ENCODE results near the gene UBALD2.
"Not testable (repeated sequence)": the region's sequence is repeated elsewhere in the genome, so short reads cannot be mapped to it uniquely, and the experiment has no call there.

Gene UBALD2
- total RNA-seq: 35.5 to 93.4 (median 48.0) reads per million in 9 experiments

- H3K36me3 Mint-ChIP-seq (ENCODE audit: insufficient read depth): peaks cover 54% of the 10 kb centered on the region
- no peaks in the 10 kb centered on the region for H3K27me3 Mint-ChIP-seq
- H3K4me3 Mint-ChIP-seq: peak within 1 kb of the TSS; percentile 87 to 91
- H3K27ac Mint-ChIP-seq: peak within 1 kb of the TSS; percentile 95 to 96
- peak; percentile 97 to 98 (median 98) for DNase-seq
- H3K9me3 Mint-ChIP-seq: no peaks in the 10 kb centered on the region
- ATAC-seq (replicated peaks): peak; percentile 77
- peaks cover 48 to 54% of the 10 kb centered on the region in 2 donors for H3K4me1 Mint-ChIP-seq (ENCODE audit: low read depth in 2 of 2)
Observed at GRCh38 chr17:76264755-76265623, at the start of gene UBALD2. Gene UBALD2 (plus strand): TSS chr17:76265348. CDS start chr17:76265506, 158 bp downstream.

- Mint-ChIP-seq H3K4me3 (peak overlapping the region in 1 of 2 donors; percentile 9), H3K4me1 (ENCODE audit: low read depth in 2 of 2) (peaks cover 3 to 20% of the 10 kb centered on the region in 2 donors), H3K27ac (no peak overlapping the region), H3K36me3 (ENCODE audit: insufficient read depth) (peaks cover 6% of the 10 kb centered on the region), H3K9me3 (no peaks in the 10 kb centered on the region), H3K27me3 (no peaks in the 10 kb centered on the region)
- ATAC-seq (replicated peaks) (no peak), DNase-seq (no peak)
Observed at GRCh38 chr17:76217081-76217480, 48.1 kb upstream of the UBALD2 start.

- H3K4me1 Mint-ChIP-seq (ENCODE audit: low read depth in 2 of 2): peaks cover 3 to 20% of the 10 kb centered on the region in 2 donors
- no peak overlapping the region for H3K27ac Mint-ChIP-seq
Observed at GRCh38 chr17:76219670-76220383, 45.3 kb upstream of the UBALD2 start.

GRCh38 chr17:76223802-76224201 lies 41.3 kb upstream of the UBALD2 start:
- no peaks in the 10 kb centered on the region for H3K27me3 Mint-ChIP-seq
- no peaks in the 10 kb centered on the region for H3K9me3 Mint-ChIP-seq
- DNase-seq (no peak), ATAC-seq (replicated peaks) (no peak)
- peaks cover 3% of the 10 kb centered on the region for H3K36me3 Mint-ChIP-seq (ENCODE audit: insufficient read depth)
- H3K27ac Mint-ChIP-seq: peak overlapping the region; percentile 10 to 54
- no peak overlapping the region for H3K4me3 Mint-ChIP-seq
- peaks cover 4 to 12% of the 10 kb centered on the region in 2 donors for H3K4me1 Mint-ChIP-seq (ENCODE audit: low read depth in 2 of 2)

More at GRCh38 chr17:76219670-76220383, 45.3 kb upstream of the UBALD2 start:
- no peaks in the 10 kb centered on the region for H3K27me3 Mint-ChIP-seq
- ATAC-seq (replicated peaks) (no peak), DNase-seq (no peak)
- peaks cover 6% of the 10 kb centered on the region for H3K36me3 Mint-ChIP-seq (ENCODE audit: insufficient read depth)
- no peaks in the 10 kb centered on the region for H3K9me3 Mint-ChIP-seq
- no peak overlapping the region for H3K4me3 Mint-ChIP-seq

- Mint-ChIP-seq H3K4me1 (ENCODE audit: low read depth in 2 of 2) (peaks cover 8 to 13% of the 10 kb centered on the region in 2 donors), H3K27ac (peak overlapping the region in 1 of 2 donors; percentile 19)
- H3K27me3 Mint-ChIP-seq; H3K36me3 Mint-ChIP-seq (ENCODE audit: insufficient read depth); H3K4me3 Mint-ChIP-seq; DNase-seq; ATAC-seq (replicated peaks); H3K9me3 Mint-ChIP-seq: not testable (repeated sequence)
Observed at GRCh38 chr17:76225373-76226086, 39.6 kb upstream of the UBALD2 start.

GRCh38 chr17:76226749-76227148 lies 38.4 kb upstream of the UBALD2 start:
- not testable (repeated sequence) for H3K9me3 Mint-ChIP-seq; H3K27ac Mint-ChIP-seq; DNase-seq; ATAC-seq (replicated peaks); H3K36me3 Mint-ChIP-seq (ENCODE audit: insufficient read depth); H3K27me3 Mint-ChIP-seq; H3K4me3 Mint-ChIP-seq
- H3K4me1 Mint-ChIP-seq (ENCODE audit: low read depth in 2 of 2): peaks cover 8 to 13% of the 10 kb centered on the region in 2 donors

GRCh38 chr17:76232342-76232741 lies 32.8 kb upstream of the UBALD2 start:
- Mint-ChIP-seq H3K9me3 (no peaks in the 10 kb centered on the region), H3K27me3 (no peaks in the 10 kb centered on the region), H3K4me3 (no peak overlapping the region), H3K27ac (no peak overlapping the region), H3K4me1 (ENCODE audit: low read depth in 2 of 2) (peaks cover 18 to 22% of the 10 kb centered on the region in 2 donors), H3K36me3 (ENCODE audit: insufficient read depth) (peaks cover 2% of the 10 kb centered on the region)
- no peak for DNase-seq
- no peak for ATAC-seq (replicated peaks)

- Mint-ChIP-seq H3K27me3 (no peaks in the 10 kb centered on the region), H3K9me3 (no peaks in the 10 kb centered on the region), H3K36me3 (ENCODE audit: insufficient read depth) (peaks cover 2% of the 10 kb centered on the region), H3K4me1 (ENCODE audit: low read depth in 2 of 2) (peaks cover 19 to 27% of the 10 kb centered on the region in 2 donors), H3K27ac (peak overlapping the region; percentile 54 to 77), H3K4me3 (peak overlapping the region; percentile 52 to 74)
- DNase-seq (no peak), ATAC-seq (replicated peaks) (no peak)
Observed at GRCh38 chr17:76233588-76234353, 31.4 kb upstream of the UBALD2 start.

GRCh38 chr17:76234354-76234679 lies 30.8 kb upstream of the UBALD2 start:
- H3K4me3 Mint-ChIP-seq: peak overlapping the region; percentile 52 to 74
- no peaks in the 10 kb centered on the region for H3K27me3 Mint-ChIP-seq
- H3K9me3 Mint-ChIP-seq: no peaks in the 10 kb centered on the region
- peaks cover 20 to 27% of the 10 kb centered on the region in 2 donors for H3K4me1 Mint-ChIP-seq (ENCODE audit: low read depth in 2 of 2)
- DNase-seq (no peak), ATAC-seq (replicated peaks) (peak; percentile 57)
- H3K27ac Mint-ChIP-seq: peak overlapping the region; percentile 54 to 77
- peaks cover 2% of the 10 kb centered on the region for H3K36me3 Mint-ChIP-seq (ENCODE audit: insufficient read depth)

GRCh38 chr17:76235883-76236282 lies 29.3 kb upstream of the UBALD2 start:
- no peak for ATAC-seq (replicated peaks)
- Mint-ChIP-seq H3K4me1 (ENCODE audit: low read depth in 2 of 2) (peaks cover 18 to 25% of the 10 kb centered on the region in 2 donors), H3K9me3 (no peaks in the 10 kb centered on the region), H3K36me3 (ENCODE audit: insufficient read depth) (peaks cover 2% of the 10 kb centered on the region), H3K27ac (no peak overlapping the region), H3K27me3 (no peaks in the 10 kb centered on the region), H3K4me3 (no peak overlapping the region)
- no peak for DNase-seq

- H3K4me3 Mint-ChIP-seq: no peak overlapping the region
- no peaks in the 10 kb centered on the region for H3K9me3 Mint-ChIP-seq
- no peak for ATAC-seq (replicated peaks)
- DNase-seq: no peak
- peaks cover 6% of the 10 kb centered on the region for H3K36me3 Mint-ChIP-seq (ENCODE audit: insufficient read depth)
- no peak overlapping the region for H3K27ac Mint-ChIP-seq
- no peaks in the 10 kb centered on the region for H3K27me3 Mint-ChIP-seq
- peaks cover 24 to 32% of the 10 kb centered on the region in 2 donors for H3K4me1 Mint-ChIP-seq (ENCODE audit: low read depth in 2 of 2)
Observed at GRCh38 chr17:76236603-76237002, 28.5 kb upstream of the UBALD2 start.

- peak overlapping the region in 1 of 2 donors; percentile 61 for H3K27ac Mint-ChIP-seq
- ATAC-seq (replicated peaks): no peak
Observed at GRCh38 chr17:76237859-76238313, 27.3 kb upstream of the UBALD2 start.

More at GRCh38 chr17:76237859-76238313, 27.3 kb upstream of the UBALD2 start:
- Mint-ChIP-seq H3K27me3 (no peaks in the 10 kb centered on the region), H3K4me3 (peak overlapping the region in 1 of 2 donors; percentile 83), H3K9me3 (no peaks in the 10 kb centered on the region), H3K4me1 (ENCODE audit: low read depth in 2 of 2) (peaks cover 26 to 33% of the 10 kb centered on the region in 2 donors), H3K36me3 (ENCODE audit: insufficient read depth) (peaks cover 13% of the 10 kb centered on the region)
- no peak for DNase-seq
